GM12865 (cell line): ENCODE results near the gene CDAN1.
A peak's percentile ranks its signal among the peaks of the same experiment; 100 is the strongest.

Experiments
- DNase-seq: peaks from one replicate; pipeline ENCODE4 v3.0.0; 2010; ENCODE audit warnings: low read depth
- H3K4me3 ChIP-seq: 2 replicates; pipeline ENCODE4 v1.5.1; 2011; ENCODE audit warnings: mild to moderate bottlenecking, low read depth, low read length, control low read depth
- CTCF ChIP-seq: IDR thresholded peaks from 2 replicates; pipeline ENCODE4 v1.5.1; 2011; ENCODE audit warnings: low read length, control low read depth, low read depth, inconsistent platforms; ENCODE audit not compliant: insufficient read depth; ENCODE audit errors: missing control alignments

The CDAN1 gene

GRCh38 chr15:42742149-42742548, 5.2 kb upstream of the CDAN1 start:
- H3K4me3 ChIP-seq, result no peak overlapping the region
- TF ChIP-seq CTCF, result no peak
- no peak for DNase-seq

GRCh38 chr15:42741710-42742109, 4.8 kb upstream of the CDAN1 start:
- H3K4me3 ChIP-seq, result no peak overlapping the region
- DNase-seq, result no peak
- no peak for TF ChIP-seq CTCF

GRCh38 chr15:42737529-42738328, 801 bp upstream of the CDAN1 start:
- TF ChIP-seq CTCF, result no peak
- H3K4me3 ChIP-seq, result peak overlapping the region; percentile 75
- DNase-seq, result no peak

- TF ChIP-seq CTCF, result no peak
- peak overlapping the region; percentile 83 for H3K4me3 ChIP-seq
- peak; percentile 21 for DNase-seq
Measured at GRCh38 chr15:42736178-42736792, 643 bp downstream of the CDAN1 start.

GRCh38 chr15:42735382-42736165, 1.4 kb downstream of the CDAN1 start:
- no peak for TF ChIP-seq CTCF
- no peak for DNase-seq
- H3K4me3 ChIP-seq, result peak overlapping the region; percentile 83

GRCh38 chr15:42734076-42734672, 2.8 kb downstream of the CDAN1 start:
- no peak for TF ChIP-seq CTCF
- peak; percentile 61 for DNase-seq
- no peak overlapping the region for H3K4me3 ChIP-seq
